GM21367 (cell line): ENCODE data around the gene VWA2.

ENCODE experiments used
- ATAC-seq: cut with Tn5 transposase; IDR thresholded peaks from one replicate; pipeline ENCODE4 v1.9.1; 2021; ENCODE audit not compliant: unreplicated experiment

VWA2 gene

GRCh38 chr10:114337510-114338462 lies 98.7 kb downstream of the VWA2 start:
- ATAC-seq, result no peak

- ATAC-seq, result no peak
These were observed 101.8 kb downstream of the VWA2 start for GRCh38 chr10:114340816-114341215.
